ENCODE measurements around the gene DYRK3. TPM values are rescaled to one million over a fixed set of nuclear protein-coding genes. Genes with fewer than 3 reads are reported as not detected.

Gene DYRK3
- total RNA-seq, 1 donor from 2014 or later: 22.7 TPM

- H3K27ac Mint-ChIP-seq: no peak overlapping the region
Measured at GRCh38 chr1:206647224-206647623, 11.9 kb downstream of the DYRK3 start.

GRCh38 chr1:206649261-206649921 is 14.1 kb downstream of the DYRK3 start:
- Histone ChIP-seq H3K27ac (no peak overlapping the region), H3K36me3 (no peaks in the 10 kb centered on the region), H3K4me3 (no peak overlapping the region), H3K79me2 (ENCODE audit: low read depth) (no peaks in the 10 kb centered on the region), H4K20me1 (ENCODE audit: low read depth) (no peaks in the 10 kb centered on the region), H3K9ac (no peak overlapping the region), H3K4me1 (no peaks in the 10 kb centered on the region), H3K4me2 (no peak overlapping the region), H2AFZ (replicated peaks) (no peak overlapping the region), H3K9me3 (ENCODE audit: low read depth) (no peaks in the 10 kb centered on the region), H3K27me3 (no peaks in the 10 kb centered on the region), H3F3A (ENCODE audit: low read depth) (no peaks in the 10 kb centered on the region)
- H3K27ac Mint-ChIP-seq: no peak overlapping the region
- TF ChIP-seq CTCF (IDR thresholded peaks at IDR 0.05) (no peak), EZH2phosphoT487 (IDR thresholded peaks at IDR 0.05) (no peak), EZH2 (IDR thresholded peaks at IDR 0.05) (no peak)
- DNase-seq (ENCODE audit: low spot score): no peak
- H3K4me1 Mint-ChIP-seq: no peaks in the 10 kb centered on the region
- H3K9me3 Mint-ChIP-seq: no peaks in the 10 kb centered on the region
- H3K4me3 Mint-ChIP-seq: no peak overlapping the region
- H3K27me3 Mint-ChIP-seq (ENCODE audit: insufficient read depth, low read depth): no peaks in the 10 kb centered on the region
- H3K36me3 Mint-ChIP-seq: peaks cover 26% of the 10 kb centered on the region

More at GRCh38 chr1:206647224-206647623, 11.9 kb downstream of the DYRK3 start:
- Histone ChIP-seq H3F3A (ENCODE audit: low read depth) (no peaks in the 10 kb centered on the region), H3K36me3 (no peaks in the 10 kb centered on the region), H3K9ac (no peak overlapping the region), H3K4me2 (no peak overlapping the region), H3K27ac (no peak overlapping the region), H3K27me3 (no peaks in the 10 kb centered on the region), H3K4me3 (no peak overlapping the region), H3K79me2 (ENCODE audit: low read depth) (no peaks in the 10 kb centered on the region), H3K9me3 (ENCODE audit: low read depth) (no peaks in the 10 kb centered on the region), H3K4me1 (no peaks in the 10 kb centered on the region), H4K20me1 (ENCODE audit: low read depth) (no peaks in the 10 kb centered on the region), H2AFZ (replicated peaks) (no peak overlapping the region)
- H3K4me1 Mint-ChIP-seq: no peaks in the 10 kb centered on the region
- DNase-seq (ENCODE audit: low spot score): no peak
- no peaks in the 10 kb centered on the region for H3K27me3 Mint-ChIP-seq (ENCODE audit: insufficient read depth, low read depth)
- H3K4me3 Mint-ChIP-seq: no peak overlapping the region
- TF ChIP-seq EZH2phosphoT487 (IDR thresholded peaks at IDR 0.05) (no peak), EZH2 (IDR thresholded peaks at IDR 0.05) (no peak), CTCF (IDR thresholded peaks at IDR 0.05) (no peak)
- peaks cover 22% of the 10 kb centered on the region for H3K36me3 Mint-ChIP-seq
- H3K9me3 Mint-ChIP-seq: no peaks in the 10 kb centered on the region

- H4K20me1 ChIP-seq (ENCODE audit: low read depth): no peaks in the 10 kb centered on the region
- no peak overlapping the region for H3K9ac ChIP-seq
- H3K27me3 ChIP-seq: no peaks in the 10 kb centered on the region
- H3K27ac Mint-ChIP-seq: no peak overlapping the region
- H2AFZ ChIP-seq (replicated peaks): no peak overlapping the region
- no peaks in the 10 kb centered on the region for H3K27me3 Mint-ChIP-seq (ENCODE audit: insufficient read depth, low read depth)
- peaks cover 7% of the 10 kb centered on the region for H3K4me1 ChIP-seq
- TF ChIP-seq EZH2 (IDR thresholded peaks at IDR 0.05): no peak
- no peak for TF ChIP-seq CTCF (IDR thresholded peaks at IDR 0.05)
- TF ChIP-seq EZH2phosphoT487 (IDR thresholded peaks at IDR 0.05): no peak
- H3K4me2 ChIP-seq: no peak overlapping the region
- H3K79me2 ChIP-seq (ENCODE audit: low read depth): no peaks in the 10 kb centered on the region
- no peaks in the 10 kb centered on the region for H3K9me3 Mint-ChIP-seq
- no peaks in the 10 kb centered on the region for H3K9me3 ChIP-seq (ENCODE audit: low read depth)
- peaks cover 26% of the 10 kb centered on the region for H3K36me3 Mint-ChIP-seq
- peaks cover 5% of the 10 kb centered on the region for H3F3A ChIP-seq (ENCODE audit: low read depth)
- H3K36me3 ChIP-seq: no peaks in the 10 kb centered on the region
- no peak overlapping the region for H3K27ac ChIP-seq
- no peaks in the 10 kb centered on the region for H3K4me1 Mint-ChIP-seq
- no peak for DNase-seq (ENCODE audit: low spot score)
- H3K4me3 ChIP-seq: no peak overlapping the region
- H3K4me3 Mint-ChIP-seq: no peak overlapping the region
Measured at GRCh38 chr1:206651014-206651413, 15.7 kb downstream of the DYRK3 start.
